Loucy (cell line): ENCODE data around the gene KRABD2.

Experiments
- EZH2phosphoT487 ChIP-seq: fragments of 200-600 bp; IDR thresholded peaks from 2 replicates; pipeline ENCODE4 v1.6.1; 2018; ENCODE audit warnings: antibody characterized with exemption, mild to moderate bottlenecking, moderate library complexity, borderline replicate concordance
- TF ChIP-seq, protein P1 (sequence below): fragments of 200-600 bp; sonication (generic); conservative IDR thresholded peaks from 2 replicates; pipeline ENCODE4 v1.5.1; 2014; ENCODE audit warnings: mild to moderate bottlenecking, antibody characterized with exemption, low read length

DNA sequence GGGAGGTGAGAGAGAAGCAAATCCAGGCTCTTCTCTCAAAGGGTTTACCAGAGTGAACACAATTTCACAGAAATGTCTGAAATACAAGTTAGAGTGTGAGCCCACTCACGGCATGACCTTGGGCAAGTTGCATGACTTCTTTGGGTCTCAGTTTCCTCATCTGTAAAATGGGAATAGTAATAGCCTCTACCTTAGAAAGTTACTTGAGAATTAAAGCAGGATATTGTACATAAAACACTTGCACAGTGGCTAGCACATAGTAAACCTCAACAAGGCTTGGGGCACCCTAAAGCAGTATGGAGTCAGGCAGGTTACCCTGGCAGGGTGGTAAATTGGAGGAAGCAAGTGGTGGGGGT lies 34.4 kb upstream of the KRABD2 start:
- TF ChIP-seq, protein P1, sequence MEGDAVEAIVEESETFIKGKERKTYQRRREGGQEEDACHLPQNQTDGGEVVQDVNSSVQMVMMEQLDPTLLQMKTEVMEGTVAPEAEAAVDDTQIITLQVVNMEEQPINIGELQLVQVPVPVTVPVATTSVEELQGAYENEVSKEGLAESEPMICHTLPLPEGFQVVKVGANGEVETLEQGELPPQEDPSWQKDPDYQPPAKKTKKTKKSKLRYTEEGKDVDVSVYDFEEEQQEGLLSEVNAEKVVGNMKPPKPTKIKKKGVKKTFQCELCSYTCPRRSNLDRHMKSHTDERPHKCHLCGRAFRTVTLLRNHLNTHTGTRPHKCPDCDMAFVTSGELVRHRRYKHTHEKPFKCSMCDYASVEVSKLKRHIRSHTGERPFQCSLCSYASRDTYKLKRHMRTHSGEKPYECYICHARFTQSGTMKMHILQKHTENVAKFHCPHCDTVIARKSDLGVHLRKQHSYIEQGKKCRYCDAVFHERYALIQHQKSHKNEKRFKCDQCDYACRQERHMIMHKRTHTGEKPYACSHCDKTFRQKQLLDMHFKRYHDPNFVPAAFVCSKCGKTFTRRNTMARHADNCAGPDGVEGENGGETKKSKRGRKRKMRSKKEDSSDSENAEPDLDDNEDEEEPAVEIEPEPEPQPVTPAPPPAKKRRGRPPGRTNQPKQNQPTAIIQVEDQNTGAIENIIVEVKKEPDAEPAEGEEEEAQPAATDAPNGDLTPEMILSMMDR: no peak
- TF ChIP-seq EZH2phosphoT487: no peak
